ENCODE data around the gene TLL2. TPM values are rescaled to one million over a fixed set of nuclear protein-coding genes. Genes with fewer than 3 reads are reported as not detected.

The TLL2 gene
- total and polyA plus RNA-seq, 2 experiments from 2014 or later: 2.6 to 3.0 TPM

GRCh38 chr10:96397902-96398301 is 115.8 kb downstream of the TLL2 start (continued):
- TF ChIP-seq ZNF462 (CRISPR knock-in tag; IDR thresholded peaks at IDR 0.05) (no peak), STAT1 (IDR thresholded peaks at IDR 0.05; ENCODE audit: unreplicated experiment) (no peak), CREB1 (CRISPR knock-in tag; IDR thresholded peaks at IDR 0.05; ENCODE audit: low read depth) (no peak), ZNF331 (CRISPR knock-in tag; IDR thresholded peaks at IDR 0.05; ENCODE audit: low read depth) (no peak)

GRCh38 chr10:96395931-96396877 is 117.5 kb downstream of the TLL2 start:
- Histone ChIP-seq H4K20me1 (replicated peaks; ENCODE audit: insufficient read depth) (no peaks in the 10 kb centered on the region), H3K79me2 (replicated peaks; ENCODE audit: insufficient read depth) (no peaks in the 10 kb centered on the region), H3K36me3 (ENCODE audit: insufficient read depth) (no peaks in the 10 kb centered on the region), H3F3A (replicated peaks; ENCODE audit: low read depth) (no peaks in the 10 kb centered on the region), H3K9me2 (ENCODE audit: insufficient read depth) (no peaks in the 10 kb centered on the region), H3K27ac (ENCODE audit: low read depth) (no peak overlapping the region), H3K4me1 (ENCODE audit: insufficient read depth) (peaks cover 15% of the 10 kb centered on the region), H3K27me3 (ENCODE audit: insufficient read depth) (no peaks in the 10 kb centered on the region), H3K4me3 (peak overlapping the region; percentile 50), H3K4me2 (peak overlapping the region; percentile 76), H2AFZ (peak overlapping the region; percentile 81)
- peak; percentile 91 for DNase-seq (ENCODE audit: low spot score)
- peaks cover 17% of the 10 kb centered on the region for H3K4me1 Mint-ChIP-seq
- no peak overlapping the region for H3K27ac Mint-ChIP-seq
- no peaks in the 10 kb centered on the region for H3K36me3 Mint-ChIP-seq (ENCODE audit: low read depth)
- ATAC-seq: peak; percentile 95
- peaks cover 5% of the 10 kb centered on the region for H3K27me3 Mint-ChIP-seq (ENCODE audit: insufficient read depth, low read depth, poor library complexity)
- H3K9me3 Mint-ChIP-seq: no peaks in the 10 kb centered on the region
- peak overlapping the region; percentile 69 for H3K4me3 Mint-ChIP-seq
- peak; percentile 89 to 91 for TF ChIP-seq CTCF (conservative IDR thresholded peaks at IDR 0.05; ENCODE audit: low read depth in 2 of 2)
- TF ChIP-seq REST (IDR thresholded peaks at IDR 0.05; ENCODE audit: unreplicated experiment): no peak
